ENCODE data around the gene AUP1. TPM values are rescaled to one million over a fixed set of nuclear protein-coding genes. Genes with fewer than 3 reads are reported as not detected.
A peak's percentile ranks its signal among the peaks of the same experiment; 100 is the strongest.

AUP1 gene
- total and polyA plus RNA-seq, 9 of the 15 experiments (the other 6 are each of a cell fraction or from before 2014, with no cell fraction given) = 70.7 to 245 (median 165) TPM

- TF ChIP-seq ZNF318 (IDR thresholded peaks at IDR 0.05; ENCODE audit: borderline replicate concordance in 1 of 2, low read depth in 1 of 2) = no peak
- TF ChIP-seq, protein P1, sequence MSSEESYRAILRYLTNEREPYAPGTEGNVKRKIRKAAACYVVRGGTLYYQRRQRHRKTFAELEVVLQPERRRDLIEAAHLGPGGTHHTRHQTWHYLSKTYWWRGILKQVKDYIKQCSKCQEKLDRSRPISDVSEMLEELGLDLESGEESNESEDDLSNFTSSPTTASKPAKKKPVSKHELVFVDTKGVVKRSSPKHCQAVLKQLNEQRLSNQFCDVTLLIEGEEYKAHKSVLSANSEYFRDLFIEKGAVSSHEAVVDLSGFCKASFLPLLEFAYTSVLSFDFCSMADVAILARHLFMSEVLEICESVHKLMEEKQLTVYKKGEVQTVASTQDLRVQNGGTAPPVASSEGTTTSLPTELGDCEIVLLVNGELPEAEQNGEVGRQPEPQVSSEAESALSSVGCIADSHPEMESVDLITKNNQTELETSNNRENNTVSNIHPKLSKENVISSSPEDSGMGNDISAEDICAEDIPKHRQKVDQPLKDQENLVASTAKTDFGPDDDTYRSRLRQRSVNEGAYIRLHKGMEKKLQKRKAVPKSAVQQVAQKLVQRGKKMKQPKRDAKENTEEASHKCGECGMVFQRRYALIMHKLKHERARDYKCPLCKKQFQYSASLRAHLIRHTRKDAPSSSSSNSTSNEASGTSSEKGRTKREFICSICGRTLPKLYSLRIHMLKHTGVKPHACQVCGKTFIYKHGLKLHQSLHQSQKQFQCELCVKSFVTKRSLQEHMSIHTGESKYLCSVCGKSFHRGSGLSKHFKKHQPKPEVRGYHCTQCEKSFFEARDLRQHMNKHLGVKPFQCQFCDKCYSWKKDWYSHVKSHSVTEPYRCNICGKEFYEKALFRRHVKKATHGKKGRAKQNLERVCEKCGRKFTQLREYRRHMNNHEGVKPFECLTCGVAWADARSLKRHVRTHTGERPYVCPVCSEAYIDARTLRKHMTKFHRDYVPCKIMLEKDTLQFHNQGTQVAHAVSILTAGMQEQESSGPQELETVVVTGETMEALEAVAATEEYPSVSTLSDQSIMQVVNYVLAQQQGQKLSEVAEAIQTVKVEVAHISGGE (CRISPR knock-in tag; IDR thresholded peaks at IDR 0.05) = peak in 2 of 3 experiments; percentile 7 to 96; a peak in 2 of 6 replicates
- TF ChIP-seq, protein P2, sequence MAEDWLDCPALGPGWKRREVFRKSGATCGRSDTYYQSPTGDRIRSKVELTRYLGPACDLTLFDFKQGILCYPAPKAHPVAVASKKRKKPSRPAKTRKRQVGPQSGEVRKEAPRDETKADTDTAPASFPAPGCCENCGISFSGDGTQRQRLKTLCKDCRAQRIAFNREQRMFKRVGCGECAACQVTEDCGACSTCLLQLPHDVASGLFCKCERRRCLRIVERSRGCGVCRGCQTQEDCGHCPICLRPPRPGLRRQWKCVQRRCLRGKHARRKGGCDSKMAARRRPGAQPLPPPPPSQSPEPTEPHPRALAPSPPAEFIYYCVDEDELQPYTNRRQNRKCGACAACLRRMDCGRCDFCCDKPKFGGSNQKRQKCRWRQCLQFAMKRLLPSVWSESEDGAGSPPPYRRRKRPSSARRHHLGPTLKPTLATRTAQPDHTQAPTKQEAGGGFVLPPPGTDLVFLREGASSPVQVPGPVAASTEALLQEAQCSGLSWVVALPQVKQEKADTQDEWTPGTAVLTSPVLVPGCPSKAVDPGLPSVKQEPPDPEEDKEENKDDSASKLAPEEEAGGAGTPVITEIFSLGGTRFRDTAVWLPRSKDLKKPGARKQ (CRISPR knock-in tag; IDR thresholded peaks at IDR 0.05) = no peak
- TF ChIP-seq ZNF740 (CRISPR knock-in tag; IDR thresholded peaks at IDR 0.05) = no peak
- TF ChIP-seq ZNF740 (tag; IDR thresholded peaks at IDR 0.05) = no peak
- no peak; the same call in 1 of the 2 replicates for TF ChIP-seq MAX (CRISPR knock-in tag; IDR thresholded peaks at IDR 0.05)
- TF ChIP-seq ZNF232 (CRISPR knock-in tag; IDR thresholded peaks at IDR 0.05) = no peak
- TF ChIP-seq CCNT2 (IDR thresholded peaks at IDR 0.05; ENCODE audit: borderline replicate concordance, extremely low read depth, insufficient read length, low read depth, low read length) = no peak
Observed at GRCh38 chr2:74482801-74483674, 46.5 kb downstream of the AUP1 start, which contains the start of the genes CCDC142 and TTC31 (continued).

All from K562 (cell line).